Left ventricle myocardium inferior (tissue), 1 donor: Measurements from ENCODE around the gene CCDC12. TPM values are rescaled to one million over a fixed set of nuclear protein-coding genes. Genes with fewer than 3 reads are reported as not detected.
A peak's percentile ranks its signal among the peaks of the same experiment; 100 is the strongest.

Experiments
- DNase-seq: peaks from one replicate; pipeline ENCODE4 v3.0.0-alpha.2; 2020
- H3K27ac ChIP-seq: fragments of 200-600 bp; replicated peaks from 2 replicates; pipeline ENCODE4 v1.8.0; 2021
- H3K27me3 ChIP-seq: fragments of 200-600 bp; 2 replicates; pipeline ENCODE4 v1.8.0; 2021; ENCODE audit warnings: low read depth
- H3K36me3 ChIP-seq: fragments of 200-600 bp; 2 replicates; pipeline ENCODE4 v1.8.0; 2021
- H3K4me1 ChIP-seq: fragments of 200-600 bp; 2 replicates; pipeline ENCODE4 v1.8.0; 2021
- H3K4me3 ChIP-seq: fragments of 200-600 bp; 2 replicates; pipeline ENCODE4 v1.8.0; 2021; ENCODE audit warnings: mild to moderate bottlenecking, moderate library complexity
- H3K9me3 ChIP-seq: fragments of 200-600 bp; replicated peaks from 2 replicates; pipeline ENCODE4 v1.8.0; 2021
- CTCF ChIP-seq: fragments of 200-600 bp; IDR thresholded peaks from 2 replicates; pipeline ENCODE4 v1.8.0; 2021; ENCODE audit warnings: antibody characterized with exemption, mild to moderate bottlenecking, borderline replicate concordance
- intact Hi-C: fragments of 100-400 bp; cut with micrococcal nuclease; formaldehyde crosslinking; loops from one replicate; pipeline ENCODE4 v1.11.0; 2022
- total RNA-seq: library from RNA; stranded (reverse); fragmentation: NEBNext Ultra II Directional; extraction: Animal tissue kit (Norgen Biotek cat#: 25700); gene quantifications from one replicate; pipeline ENCODE4 v1.2.1, GENCODE V29; 2021
- donor health status: DM: no; HTN: yes; CAD: no; lungs with severe emphysema.

The CCDC12 gene
- total RNA-seq, 1 donor from 2014 or later = 31.0 TPM

- no peaks in the 10 kb centered on the region for H3K9me3 ChIP-seq
- no peaks in the 10 kb centered on the region for H3K27me3 ChIP-seq
- no peak overlapping the region for H3K27ac ChIP-seq
- H3K36me3 ChIP-seq = peaks cover 32% of the 10 kb centered on the region
- intact Hi-C loops = loop anchor here (5.0 kb wide), 1 partner anchor 75 kb away; no protein-coding TSS in a partner anchor
- TF ChIP-seq CTCF = no peak
- no peaks in the 10 kb centered on the region for H3K4me1 ChIP-seq
- H3K4me3 ChIP-seq = no peak overlapping the region
- DNase-seq = no peak
Measured at GRCh38 chr3:46996689-46997452, 20.3 kb upstream of the CCDC12 start.

GRCh38 chr3:46995901-46996562, 19.5 kb upstream of the CCDC12 start:
- H3K27me3 ChIP-seq = no peaks in the 10 kb centered on the region
- DNase-seq = peak; percentile 12
- H3K4me3 ChIP-seq = no peak overlapping the region
- H3K27ac ChIP-seq = no peak overlapping the region
- no peak for TF ChIP-seq CTCF
- H3K9me3 ChIP-seq = no peaks in the 10 kb centered on the region
- intact Hi-C loops = loop anchor here (5.0 kb wide), 1 partner anchor 74 kb away; no protein-coding TSS in a partner anchor
- H3K4me1 ChIP-seq = no peaks in the 10 kb centered on the region
- peaks cover 24% of the 10 kb centered on the region for H3K36me3 ChIP-seq

GRCh38 chr3:46994801-46995731, 18.5 kb upstream of the CCDC12 start:
- no peaks in the 10 kb centered on the region for H3K27me3 ChIP-seq
- DNase-seq = no peak
- peaks cover 14% of the 10 kb centered on the region for H3K36me3 ChIP-seq
- no peak for TF ChIP-seq CTCF
- H3K9me3 ChIP-seq = no peaks in the 10 kb centered on the region
- intact Hi-C loops = loop anchor here (5.0 kb wide), 1 partner anchor 73 kb away; no protein-coding TSS in a partner anchor
- no peak overlapping the region for H3K27ac ChIP-seq
- H3K4me1 ChIP-seq = no peaks in the 10 kb centered on the region
- H3K4me3 ChIP-seq = no peak overlapping the region

GRCh38 chr3:46993986-46994385, 17.4 kb upstream of the CCDC12 start:
- no peaks in the 10 kb centered on the region for H3K9me3 ChIP-seq
- TF ChIP-seq CTCF = no peak
- no peak overlapping the region for H3K4me3 ChIP-seq
- no peaks in the 10 kb centered on the region for H3K27me3 ChIP-seq
- DNase-seq = no peak
- no peak overlapping the region for H3K27ac ChIP-seq
- H3K4me1 ChIP-seq = peaks cover 5% of the 10 kb centered on the region
- H3K36me3 ChIP-seq = peaks cover 5% of the 10 kb centered on the region
- intact Hi-C loops = no loop called here

- Histone ChIP-seq H3K27ac (no peak overlapping the region), H3K36me3 (no peaks in the 10 kb centered on the region), H3K4me1 (peaks cover 11% of the 10 kb centered on the region), H3K9me3 (no peaks in the 10 kb centered on the region), H3K27me3 (no peaks in the 10 kb centered on the region), H3K4me3 (no peak overlapping the region)
- TF ChIP-seq CTCF = no peak
- intact Hi-C loops = no loop called here
- no peak for DNase-seq
Measured at GRCh38 chr3:46993292-46993691, 16.7 kb upstream of the CCDC12 start.
